Activated T-cell treated with anti-CD3 and anti-CD28 coated beads, Interleukin-2, amount 50 U/mL, for 4 hours (primary cell): ENCODE measurements around the gene RTP1. TPM values are rescaled to one million over a fixed set of nuclear protein-coding genes. Genes with fewer than 3 reads are reported as not detected.
A peak's percentile ranks its signal among the peaks of the same experiment; 100 is the strongest.
"Not testable (repeated sequence)": the region's sequence is repeated elsewhere in the genome, so short reads cannot be mapped to it uniquely, and the experiment has no call there.

Experiments used
- ATAC-seq, 2 donors: fragments of 200-7000 bp; cut with Tn5 transposase; one replicate each; pipeline ENCODE4 v1.10.0; 2021
- DNase-seq: peaks from one replicate; pipeline ENCODE4 v3.0.0-alpha.2; 2020
- H3K27me3 Mint-ChIP-seq: one replicate; pipeline ENCODE4 v1.8.0; 2021; ENCODE audit warnings: low read depth, mixed read lengths
- H3K36me3 Mint-ChIP-seq: one replicate; pipeline ENCODE4 v1.8.0; 2022; ENCODE audit warnings: mixed read lengths; ENCODE audit not compliant: insufficient read depth
- H3K4me1 Mint-ChIP-seq: one replicate; pipeline ENCODE4 v1.8.0; 2021; ENCODE audit warnings: low read depth, mixed read lengths
- H3K4me3 Mint-ChIP-seq: one replicate; pipeline ENCODE4 v1.8.0; 2021; ENCODE audit warnings: mild to moderate bottlenecking, moderate library complexity, mixed read lengths
- H3K9me3 Mint-ChIP-seq: one replicate; pipeline ENCODE4 v1.8.0; 2021; ENCODE audit warnings: mixed read lengths
- total RNA-seq, 3 donors: library from RNA; stranded (reverse); gene quantifications; one replicate each; pipeline ENCODE4 v1.2.1, GENCODE V29; 2021

RTP1 gene
- total RNA-seq, result not detected

GRCh38 chr3:187197335-187197649, at the start of gene RTP1:
Gene RTP1, plus strand, starts transcription at chr3:187197486. Its CDS starts 30 bp downstream, at chr3:187197516.
- DNase-seq (no peak), ATAC-seq (no peak)
- H3K36me3 Mint-ChIP-seq, result no peaks in the 10 kb centered on the region
- H3K4me3 Mint-ChIP-seq, result no peak within 1 kb of the TSS
- H3K9me3 Mint-ChIP-seq, result no peaks in the 10 kb centered on the region
- H3K27me3 Mint-ChIP-seq, result peaks cover 27% of the 10 kb centered on the region
- no peaks in the 10 kb centered on the region for H3K4me1 Mint-ChIP-seq

- Mint-ChIP-seq H3K4me1 (no peaks in the 10 kb centered on the region), H3K4me3 (no peak overlapping the region), H3K9me3 (peaks cover 9% of the 10 kb centered on the region), H3K27me3 (peaks cover 5% of the 10 kb centered on the region), H3K36me3 (no peaks in the 10 kb centered on the region)
- ATAC-seq (no peak), DNase-seq (no peak)
These were observed 47.1 kb upstream of the RTP1 start for GRCh38 chr3:187150186-187150585.

- no peaks in the 10 kb centered on the region for H3K36me3 Mint-ChIP-seq
- ATAC-seq, result peak; percentile 63 to 65
- H3K4me3 Mint-ChIP-seq, result no peak overlapping the region
- peaks cover 5% of the 10 kb centered on the region for H3K27me3 Mint-ChIP-seq
- H3K4me1 Mint-ChIP-seq, result no peaks in the 10 kb centered on the region
- peaks cover 8% of the 10 kb centered on the region for H3K9me3 Mint-ChIP-seq
- peak; percentile 61 for DNase-seq
These were observed 46.7 kb upstream of the RTP1 start for GRCh38 chr3:187150599-187150998.

GRCh38 chr3:187161556-187161955, 35.7 kb upstream of the RTP1 start:
- no peak for DNase-seq
- Mint-ChIP-seq H3K9me3 (peaks cover 10% of the 10 kb centered on the region), H3K36me3 (no peaks in the 10 kb centered on the region), H3K4me3 (no peak overlapping the region), H3K27me3 (peaks cover 6% of the 10 kb centered on the region), H3K4me1 (peaks cover 2% of the 10 kb centered on the region)
- no peak for ATAC-seq

GRCh38 chr3:187162265-187162953, 34.9 kb upstream of the RTP1 start:
- DNase-seq, result no peak
- no peak for ATAC-seq
- peaks cover 2% of the 10 kb centered on the region for H3K4me1 Mint-ChIP-seq
- H3K27me3 Mint-ChIP-seq, result peaks cover 6% of the 10 kb centered on the region
- H3K36me3 Mint-ChIP-seq, result no peaks in the 10 kb centered on the region
- no peak overlapping the region for H3K4me3 Mint-ChIP-seq
- H3K9me3 Mint-ChIP-seq, result peaks cover 10% of the 10 kb centered on the region

- DNase-seq (peak; percentile 18), ATAC-seq (peak in 1 of 2 donors; percentile 55)
- Mint-ChIP-seq H3K27me3 (peaks cover 8% of the 10 kb centered on the region), H3K4me3 (no peak overlapping the region), H3K9me3 (no peaks in the 10 kb centered on the region), H3K4me1 (peaks cover 6% of the 10 kb centered on the region), H3K36me3 (no peaks in the 10 kb centered on the region)
These were observed 32.1 kb upstream of the RTP1 start for GRCh38 chr3:187165144-187165543.

- no peak for DNase-seq
- Mint-ChIP-seq H3K4me3 (no peak overlapping the region), H3K27me3 (peaks cover 5% of the 10 kb centered on the region), H3K9me3 (no peaks in the 10 kb centered on the region), H3K36me3 (no peaks in the 10 kb centered on the region), H3K4me1 (peaks cover 8% of the 10 kb centered on the region)
- no peak for ATAC-seq
These were observed 30.5 kb upstream of the RTP1 start for GRCh38 chr3:187166750-187167149.

- peaks cover 4% of the 10 kb centered on the region for H3K27me3 Mint-ChIP-seq
- ATAC-seq, result no peak
- H3K4me3 Mint-ChIP-seq, result no peak overlapping the region
These were observed 29.5 kb upstream of the RTP1 start for GRCh38 chr3:187167777-187168176.

GRCh38 chr3:187169231-187169960, 27.9 kb upstream of the RTP1 start:
- H3K27me3 Mint-ChIP-seq, result peaks cover 9% of the 10 kb centered on the region
- no peaks in the 10 kb centered on the region for H3K9me3 Mint-ChIP-seq
- ATAC-seq (no peak), DNase-seq (no peak)
- H3K4me3 Mint-ChIP-seq, result no peak overlapping the region
- no peaks in the 10 kb centered on the region for H3K36me3 Mint-ChIP-seq
- peaks cover 8% of the 10 kb centered on the region for H3K4me1 Mint-ChIP-seq

More at GRCh38 chr3:187167777-187168176, 29.5 kb upstream of the RTP1 start:
- Mint-ChIP-seq H3K4me1 (peaks cover 8% of the 10 kb centered on the region), H3K36me3 (no peaks in the 10 kb centered on the region), H3K9me3 (no peaks in the 10 kb centered on the region)
- DNase-seq, result no peak

- not testable (repeated sequence) for ATAC-seq, H3K4me1 Mint-ChIP-seq, DNase-seq, H3K9me3 Mint-ChIP-seq, H3K36me3 Mint-ChIP-seq, H3K4me3 Mint-ChIP-seq
- peaks cover 12% of the 10 kb centered on the region for H3K27me3 Mint-ChIP-seq
These were observed 26.4 kb upstream of the RTP1 start for GRCh38 chr3:187170911-187171310.

- no peaks in the 10 kb centered on the region for H3K9me3 Mint-ChIP-seq
- H3K4me3 Mint-ChIP-seq, result no peak overlapping the region
- DNase-seq (no peak), ATAC-seq (no peak)
- H3K36me3 Mint-ChIP-seq, result no peaks in the 10 kb centered on the region
- H3K4me1 Mint-ChIP-seq, result peaks cover 6% of the 10 kb centered on the region
- peaks cover 13% of the 10 kb centered on the region for H3K27me3 Mint-ChIP-seq
These were observed 24.4 kb upstream of the RTP1 start for GRCh38 chr3:187172929-187173328.

GRCh38 chr3:187181454-187182170, 15.7 kb upstream of the RTP1 start:
- Mint-ChIP-seq H3K4me1 (no peaks in the 10 kb centered on the region), H3K27me3 (peaks cover 16% of the 10 kb centered on the region), H3K36me3 (no peaks in the 10 kb centered on the region), H3K4me3 (no peak overlapping the region), H3K9me3 (no peaks in the 10 kb centered on the region)
- DNase-seq (no peak), ATAC-seq (no peak)

GRCh38 chr3:187183210-187183862, 13.9 kb upstream of the RTP1 start:
- ATAC-seq (no peak), DNase-seq (no peak)
- Mint-ChIP-seq H3K36me3 (no peaks in the 10 kb centered on the region), H3K27me3 (peaks cover 15% of the 10 kb centered on the region), H3K9me3 (no peaks in the 10 kb centered on the region), H3K4me1 (no peaks in the 10 kb centered on the region), H3K4me3 (no peak overlapping the region)

- no peak for DNase-seq
- Mint-ChIP-seq H3K27me3 (peaks cover 16% of the 10 kb centered on the region), H3K9me3 (no peaks in the 10 kb centered on the region), H3K4me1 (no peaks in the 10 kb centered on the region), H3K36me3 (no peaks in the 10 kb centered on the region), H3K4me3 (no peak overlapping the region)
- ATAC-seq, result no peak
These were observed 13.4 kb upstream of the RTP1 start for GRCh38 chr3:187183903-187184302.
